Effector memory CD4-positive, alpha-beta T cell (primary cell): ENCODE data around the gene KPNA4.
A peak's percentile ranks its signal among the peaks of the same experiment; 100 is the strongest.
"Not testable (repeated sequence)": the region's sequence is repeated elsewhere in the genome, so short reads cannot be mapped to it uniquely, and the experiment has no call there.

Experiments used
- DNase-seq, 3 donors: peaks; one replicate each; pipeline ENCODE4 v3.0.0-alpha.2; 2020
- H3K27ac ChIP-seq: 2 replicates; pipeline ENCODE4 v1.7.0; 2013; ENCODE audit warnings: mild to moderate bottlenecking, low read length, moderate library complexity; ENCODE audit not compliant: insufficient read depth, poor library complexity, severe bottlenecking
- H3K27me3 ChIP-seq: replicated peaks from 2 replicates; pipeline ENCODE4 v1.7.0; 2013; ENCODE audit warnings: mild to moderate bottlenecking, low read length; ENCODE audit not compliant: insufficient read depth, control insufficient read depth, poor library complexity, severe bottlenecking
- H3K36me3 ChIP-seq: 2 replicates; pipeline ENCODE4 v1.7.0; 2013; ENCODE audit warnings: mild to moderate bottlenecking, low read length, moderate library complexity; ENCODE audit not compliant: control insufficient read depth, insufficient read depth
- H3K4me1 ChIP-seq: 2 replicates; pipeline ENCODE4 v1.7.0; 2013; ENCODE audit warnings: low read length, mild to moderate bottlenecking; ENCODE audit not compliant: control insufficient read depth, insufficient read depth, poor library complexity, severe bottlenecking
- H3K4me3 ChIP-seq: 2 replicates; pipeline ENCODE4 v1.7.0; 2013; ENCODE audit warnings: low read length, low read depth, mild to moderate bottlenecking; ENCODE audit not compliant: insufficient read depth, poor library complexity, severe bottlenecking
- H3K9me3 ChIP-seq: 2 replicates; pipeline ENCODE4 v1.7.0; 2013; ENCODE audit warnings: mild to moderate bottlenecking, low read length, moderate library complexity; ENCODE audit not compliant: control insufficient read depth

KPNA4 gene

GRCh38 chr3:160460033-160460432 is 105.3 kb downstream of the KPNA4 start:
- H3K27ac ChIP-seq: no peak overlapping the region
- DNase-seq: no peak

GRCh38 chr3:160459450-160459970 is 105.9 kb downstream of the KPNA4 start:
- Histone ChIP-seq H3K36me3 (no peaks in the 10 kb centered on the region), H3K4me1 (no peaks in the 10 kb centered on the region)

More at GRCh38 chr3:160460033-160460432, 105.3 kb downstream of the KPNA4 start:
- Histone ChIP-seq H3K36me3 (no peaks in the 10 kb centered on the region), H3K4me3 (no peak overlapping the region), H3K4me1 (no peaks in the 10 kb centered on the region), H3K27me3 (no peaks in the 10 kb centered on the region), H3K9me3 (no peaks in the 10 kb centered on the region)

GRCh38 chr3:160458151-160458550 is 107.2 kb downstream of the KPNA4 start:
- H3K4me3 ChIP-seq: no peak overlapping the region
- no peak for DNase-seq

More at GRCh38 chr3:160459450-160459970, 105.9 kb downstream of the KPNA4 start:
- H3K27me3 ChIP-seq: no peaks in the 10 kb centered on the region
- no peaks in the 10 kb centered on the region for H3K9me3 ChIP-seq
- H3K27ac ChIP-seq: no peak overlapping the region
- no peak for DNase-seq
- H3K4me3 ChIP-seq: no peak overlapping the region

GRCh38 chr3:160455846-160456245 is 109.5 kb downstream of the KPNA4 start:
- no peak overlapping the region for H3K27ac ChIP-seq
- no peak for DNase-seq
- no peaks in the 10 kb centered on the region for H3K9me3 ChIP-seq
- no peaks in the 10 kb centered on the region for H3K4me1 ChIP-seq
- H3K27me3 ChIP-seq: no peaks in the 10 kb centered on the region
- no peak overlapping the region for H3K4me3 ChIP-seq
- no peaks in the 10 kb centered on the region for H3K36me3 ChIP-seq

More at GRCh38 chr3:160458151-160458550, 107.2 kb downstream of the KPNA4 start:
- Histone ChIP-seq H3K36me3 (no peaks in the 10 kb centered on the region), H3K9me3 (no peaks in the 10 kb centered on the region), H3K27ac (no peak overlapping the region), H3K4me1 (no peaks in the 10 kb centered on the region), H3K27me3 (no peaks in the 10 kb centered on the region)

- DNase-seq: no peak
- no peaks in the 10 kb centered on the region for H3K36me3 ChIP-seq
- no peak overlapping the region for H3K27ac ChIP-seq
- no peaks in the 10 kb centered on the region for H3K27me3 ChIP-seq
- H3K4me3 ChIP-seq: no peak overlapping the region
- peaks cover 2% of the 10 kb centered on the region for H3K4me1 ChIP-seq
- no peaks in the 10 kb centered on the region for H3K9me3 ChIP-seq
These were observed 110.4 kb downstream of the KPNA4 start for GRCh38 chr3:160454995-160455394.

GRCh38 chr3:160452251-160452650 is 113.1 kb downstream of the KPNA4 start:
- not testable (repeated sequence) for H3K4me1 ChIP-seq, H3K4me3 ChIP-seq, H3K9me3 ChIP-seq, H3K27me3 ChIP-seq, H3K36me3 ChIP-seq, DNase-seq, H3K27ac ChIP-seq

- Histone ChIP-seq H3K4me1 (peaks cover 9% of the 10 kb centered on the region), H3K36me3 (no peaks in the 10 kb centered on the region), H3K9me3 (no peaks in the 10 kb centered on the region), H3K4me3 (no peak overlapping the region), H3K27ac (no peak overlapping the region), H3K27me3 (no peaks in the 10 kb centered on the region)
- no peak for DNase-seq
These were observed 113.8 kb downstream of the KPNA4 start for GRCh38 chr3:160451602-160452001.

- Histone ChIP-seq H3K27ac (no peak overlapping the region), H3K4me3 (no peak overlapping the region), H3K4me1 (peaks cover 9% of the 10 kb centered on the region), H3K27me3 (no peaks in the 10 kb centered on the region), H3K36me3 (no peaks in the 10 kb centered on the region), H3K9me3 (no peaks in the 10 kb centered on the region)
- no peak for DNase-seq
These were observed 114.5 kb downstream of the KPNA4 start for GRCh38 chr3:160450846-160451245.

- H3K27me3 ChIP-seq: no peaks in the 10 kb centered on the region
- peak within 1 kb of the TSS; percentile 76 for H3K27ac ChIP-seq
- H3K9me3 ChIP-seq: no peaks in the 10 kb centered on the region
- no peaks in the 10 kb centered on the region for H3K36me3 ChIP-seq
- H3K4me3 ChIP-seq: peak within 1 kb of the TSS; percentile 79
- DNase-seq: peak; percentile 93 to 97 (median 95)
- peaks cover 9% of the 10 kb centered on the region for H3K4me1 ChIP-seq
These were observed 115.5 kb downstream of the KPNA4 start, which contains the start of gene TRIM59 for GRCh38 chr3:160449636-160450598. Gene TRIM59 (minus strand): TSS chr3:160449786. CDS start chr3:160439183, 10,603 bp downstream.
